ENCODE data around the gene ITK.
"Not testable (repeated sequence)": the region's sequence is repeated elsewhere in the genome, so short reads cannot be mapped to it uniquely, and the experiment has no call there.

Gene ITK

DNA sequence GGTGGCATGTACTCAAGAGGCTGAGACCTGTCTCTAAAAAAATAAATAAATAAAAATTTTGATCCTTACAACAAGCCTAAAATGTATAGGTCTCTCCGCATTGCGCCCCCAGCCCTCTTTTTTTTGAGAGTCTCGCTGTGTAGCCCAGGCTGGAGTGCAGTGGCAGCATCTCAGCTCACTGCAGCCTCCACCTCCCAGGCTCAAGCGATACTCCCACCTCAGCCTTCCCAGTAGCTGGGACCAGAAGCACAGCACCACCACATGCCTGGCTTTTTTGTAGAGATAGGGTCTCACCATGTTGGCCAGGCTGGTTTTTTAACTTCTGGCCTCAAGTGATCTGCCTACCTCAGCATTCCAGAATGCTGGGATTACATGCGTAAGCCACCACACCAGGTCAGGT lies 12.4 kb upstream of the ITK start:
- no peak for DNase-seq (ENCODE audit: low spot score)

- DNase-seq (ENCODE audit: low spot score) = peak; percentile 81
Observed at GRCh38 chr5:157172403-157172802, 8.2 kb upstream of the ITK start.

GRCh38 chr5:157175071-157175612 lies 5.5 kb upstream of the ITK start:
- no peak for DNase-seq (ENCODE audit: low spot score)

DNA sequence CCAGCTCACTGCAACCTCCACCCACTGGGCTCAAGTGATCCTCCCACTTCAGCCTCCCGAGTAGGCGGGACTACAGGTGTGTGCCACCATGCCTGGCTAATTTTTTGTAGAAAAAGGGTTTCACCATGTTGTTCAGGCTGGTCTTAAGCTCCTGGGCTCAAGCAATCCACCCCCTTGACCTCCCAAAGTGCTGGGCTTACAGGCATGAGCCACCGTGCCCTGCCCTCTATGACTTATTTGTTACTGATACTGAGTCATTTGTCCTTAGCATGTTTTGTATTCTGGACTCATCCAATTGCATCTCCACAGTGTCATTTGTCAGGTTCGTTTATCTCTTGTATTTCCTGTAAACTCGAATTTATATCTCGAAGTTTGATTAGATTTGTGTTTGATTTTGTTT lies 2.7 kb upstream of the ITK start:
- DNase-seq (ENCODE audit: low spot score) = no peak

DNA sequence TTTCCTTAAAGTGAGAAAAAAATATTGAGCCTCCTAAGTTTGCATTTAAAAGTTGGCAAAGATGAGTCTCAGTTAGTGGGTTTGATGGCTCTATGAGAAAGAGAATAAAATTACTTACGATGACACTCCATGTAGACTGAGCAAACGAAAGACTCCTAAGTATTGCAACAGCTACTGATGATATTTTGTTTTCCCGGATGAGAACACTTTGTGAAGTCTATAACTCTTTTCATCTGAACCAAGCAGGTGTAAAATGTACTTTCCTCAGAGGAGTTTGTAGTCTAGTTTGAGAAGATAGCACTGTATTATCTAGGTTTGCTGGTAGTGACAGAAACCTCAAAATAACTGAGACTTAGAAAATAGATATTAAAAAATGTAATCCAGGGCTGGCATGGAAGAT lies 1.7 kb upstream of the ITK start:
- DNase-seq (ENCODE audit: low spot score) = peak; percentile 34

GRCh38 chr5:157182143-157182757 lies 1.6 kb downstream of the ITK start:
- DNase-seq (ENCODE audit: low spot score) = no peak

DNA sequence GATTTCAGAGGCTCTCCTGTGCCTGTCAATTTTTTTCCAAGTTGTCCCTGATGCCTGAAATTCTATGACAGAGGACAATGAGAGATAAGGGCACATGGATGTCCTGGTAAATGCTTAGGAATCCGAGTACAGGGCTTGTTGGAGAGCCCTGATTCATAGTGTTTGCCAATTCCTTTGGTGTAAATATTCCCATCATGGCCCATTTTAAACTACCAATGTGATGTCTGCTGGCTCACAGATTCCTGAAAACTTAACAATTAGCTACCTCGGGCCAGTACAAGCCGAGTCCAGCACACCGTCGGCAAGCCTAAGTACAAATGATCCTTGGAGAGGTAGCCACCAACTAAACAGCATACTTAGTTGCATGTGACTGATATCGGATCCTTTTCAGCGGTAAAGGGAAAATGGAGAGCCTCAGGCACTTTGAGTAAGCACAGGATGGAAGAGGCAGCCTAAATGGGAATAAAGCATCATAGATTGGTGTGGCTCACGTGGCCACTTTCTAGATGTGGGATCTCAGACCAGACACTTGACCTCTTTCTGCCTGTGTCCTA lies 3.6 kb downstream of the ITK start:
- DNase-seq (ENCODE audit: low spot score) = peak; percentile 27

DNA sequence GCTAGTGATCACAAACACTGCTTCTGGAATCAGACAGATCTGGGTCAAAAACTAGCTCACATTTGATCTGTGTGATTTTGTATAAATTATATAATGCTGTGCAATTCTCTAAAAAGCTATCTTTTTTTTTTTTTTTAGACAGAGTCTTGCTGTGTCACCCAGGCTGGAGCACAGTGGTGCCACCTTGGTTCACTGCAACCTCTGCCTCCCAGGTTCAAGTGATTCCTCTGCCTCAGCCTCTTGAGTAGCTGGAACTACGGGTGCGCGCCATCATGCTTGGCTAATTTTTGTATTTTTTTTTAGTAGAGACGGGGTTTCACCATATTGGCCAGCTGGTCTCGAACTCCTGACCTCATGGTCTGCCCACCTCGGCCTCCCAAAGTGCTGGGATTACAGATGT lies 4.5 kb downstream of the ITK start:
- not testable (repeated sequence) for DNase-seq (ENCODE audit: low spot score)

GRCh38 chr5:157186309-157187045 lies 5.8 kb downstream of the ITK start:
- DNase-seq (ENCODE audit: low spot score) = no peak

DNA sequence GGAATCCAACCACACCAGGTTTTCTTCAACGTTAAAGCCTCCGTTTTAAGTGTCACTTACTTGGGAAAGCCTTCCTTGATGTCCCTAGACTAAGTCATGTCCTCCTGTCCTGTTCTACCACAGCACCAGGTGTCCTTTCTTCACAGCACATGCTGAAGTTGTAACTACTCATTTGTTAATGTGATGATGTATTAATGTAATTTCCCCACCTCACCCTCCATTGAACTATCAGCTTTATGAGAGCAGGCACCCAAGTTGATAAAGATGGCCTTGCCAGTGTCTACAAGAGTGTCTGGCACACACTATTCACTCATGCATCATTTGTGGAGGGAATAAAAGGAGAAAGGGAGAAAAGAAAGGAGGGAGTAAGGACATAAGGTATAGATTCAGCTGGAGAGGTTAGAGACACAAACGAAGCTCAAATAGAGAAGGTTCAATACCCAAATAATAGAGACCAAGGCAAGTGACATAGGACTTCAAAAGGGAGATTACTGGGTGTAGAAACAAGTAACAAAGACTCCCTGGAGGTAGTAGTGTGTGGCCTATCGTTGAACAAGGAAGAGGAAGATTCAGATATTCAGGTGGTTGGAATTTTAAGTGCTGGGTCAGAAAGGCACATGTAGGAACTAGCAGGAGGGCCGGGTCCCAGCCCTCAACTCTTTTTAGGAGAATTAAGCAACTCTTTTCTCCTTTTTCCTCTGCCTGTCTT lies 6.6 kb downstream of the ITK start:
- no peak for DNase-seq (ENCODE audit: low spot score)

GRCh38 chr5:157188270-157188669 lies 7.6 kb downstream of the ITK start:
- no peak for DNase-seq (ENCODE audit: low spot score)

GRCh38 chr5:157189223-157189622 lies 8.6 kb downstream of the ITK start:
- no peak for DNase-seq (ENCODE audit: low spot score)

- DNase-seq (ENCODE audit: low spot score) = peak; percentile 61
Observed at GRCh38 chr5:157193699-157194424, 13.2 kb downstream of the ITK start.

GRCh38 chr5:157196045-157196444 lies 15.4 kb downstream of the ITK start:
- DNase-seq (ENCODE audit: low spot score) = peak; percentile 44

DNA sequence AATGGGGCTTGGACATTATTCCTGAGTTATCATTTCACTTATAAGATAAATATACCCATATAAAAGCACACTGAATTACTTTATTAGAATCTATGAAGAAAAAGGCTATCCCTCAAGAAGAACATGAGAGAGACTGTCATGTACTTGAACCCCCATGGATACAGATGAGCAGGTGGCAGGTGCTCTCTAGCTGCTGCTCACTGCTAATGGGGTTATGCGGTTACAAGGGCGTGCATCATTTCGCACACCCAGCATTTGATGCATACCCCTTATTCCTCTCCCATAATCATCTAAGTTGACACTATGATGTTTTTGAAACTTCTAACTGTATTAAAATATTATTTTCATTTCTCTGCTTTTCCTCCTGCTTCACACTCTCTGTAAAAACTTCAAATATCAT lies 16.4 kb downstream of the ITK start:
- DNase-seq (ENCODE audit: low spot score) = peak; percentile 44

DNA sequence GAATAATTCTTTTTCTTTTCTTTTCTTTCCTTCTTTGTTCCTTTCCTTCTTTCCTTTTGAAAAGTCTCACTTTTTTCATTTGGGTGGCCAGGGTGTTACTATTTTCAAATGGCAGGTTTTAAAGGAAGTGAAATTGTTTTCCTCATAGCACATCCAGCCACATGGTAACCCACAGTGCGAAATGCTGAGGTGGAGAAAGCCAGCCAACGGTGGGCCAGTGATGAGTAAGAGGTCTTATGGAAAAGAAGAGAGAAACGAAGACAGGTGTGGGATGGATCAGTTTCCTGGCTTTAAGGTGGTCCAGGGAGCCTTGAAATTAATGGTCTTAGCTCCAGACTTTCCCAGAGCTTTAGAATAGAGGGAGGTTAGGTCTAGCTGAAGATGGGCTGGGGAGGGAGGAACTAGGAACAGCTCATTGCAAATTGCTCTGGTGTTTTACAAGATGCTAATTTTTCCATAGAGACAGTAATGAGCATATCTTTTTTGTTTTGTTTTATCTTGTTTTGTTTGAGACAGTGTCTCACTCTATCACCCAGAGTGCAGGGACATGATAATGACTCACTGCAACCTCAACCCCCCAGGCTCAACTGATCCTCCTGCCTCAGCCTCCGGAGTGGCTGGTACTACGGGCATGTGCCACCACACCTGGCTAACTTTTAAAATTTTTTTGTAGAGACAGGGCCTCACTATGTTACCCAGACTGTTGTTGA lies 17.8 kb downstream of the ITK start:
- peak; percentile 60 for DNase-seq (ENCODE audit: low spot score)

- no peak for DNase-seq (ENCODE audit: low spot score)
Observed at GRCh38 chr5:157201857-157202256, 21.2 kb downstream of the ITK start.

GRCh38 chr5:157203417-157203816 lies 22.8 kb downstream of the ITK start:
- peak; percentile 45 for DNase-seq (ENCODE audit: low spot score)

DNA sequence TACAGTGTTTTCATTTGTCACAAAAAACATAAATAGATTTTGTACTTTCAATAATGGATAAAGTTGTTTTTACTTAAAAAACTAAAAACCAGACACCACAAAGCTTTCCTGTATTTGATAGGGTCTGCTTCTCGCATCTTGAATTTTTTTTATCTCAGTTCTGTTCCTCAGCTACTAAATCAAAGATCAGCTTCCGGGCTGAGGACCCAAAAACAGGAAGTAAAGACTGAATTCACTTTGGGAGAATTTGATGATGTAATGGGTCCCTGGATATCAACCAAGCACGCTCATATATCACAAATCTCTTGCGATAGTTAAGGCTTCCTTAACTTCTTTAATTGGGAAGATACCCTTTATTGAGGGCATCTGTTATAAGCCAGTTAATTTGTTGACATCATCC lies 24.1 kb downstream of the ITK start:
- DNase-seq (ENCODE audit: low spot score) = peak; percentile 61

DNA sequence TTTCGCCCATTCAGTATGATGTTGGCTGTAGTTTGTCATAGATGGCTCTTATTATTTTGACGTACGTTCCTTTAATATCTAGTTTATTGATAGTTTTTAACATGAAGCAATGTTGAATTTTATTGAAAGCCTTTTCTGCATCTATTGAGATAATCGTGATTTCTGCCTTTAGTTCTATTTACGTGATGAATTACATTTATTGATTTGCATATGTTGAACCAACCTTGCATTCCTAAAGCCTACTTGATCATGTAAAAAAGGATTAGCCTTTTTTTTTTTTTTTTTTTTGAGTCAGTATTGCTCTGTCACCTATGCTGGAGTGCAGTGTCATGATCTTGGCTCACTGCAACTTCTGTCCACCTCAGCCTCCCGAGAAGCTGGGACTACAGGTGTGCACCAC lies 25.1 kb downstream of the ITK start:
- no peak for DNase-seq (ENCODE audit: low spot score)

GRCh38 chr5:157210652-157211051 lies 30.0 kb downstream of the ITK start:
- DNase-seq (ENCODE audit: low spot score) = not testable (repeated sequence)
